NT2/D1 (cell line): ENCODE data around the gene RPL4.

Source experiments
- SUZ12 ChIP-seq: IDR thresholded peaks from 2 replicates; pipeline ENCODE4 v1.6.1; 2011; ENCODE audit not compliant: insufficient read length, insufficient read depth; ENCODE audit errors: extremely low read depth
- YY1 ChIP-seq: IDR thresholded peaks from 2 replicates; pipeline ENCODE4 v1.6.1; 2011; ENCODE audit not compliant: insufficient read length, insufficient read depth
- ZNF274 ChIP-seq: IDR thresholded peaks from 2 replicates; pipeline ENCODE4 v1.6.1; 2011; ENCODE audit warnings: mild to moderate bottlenecking, low read depth, low read length

DNA sequence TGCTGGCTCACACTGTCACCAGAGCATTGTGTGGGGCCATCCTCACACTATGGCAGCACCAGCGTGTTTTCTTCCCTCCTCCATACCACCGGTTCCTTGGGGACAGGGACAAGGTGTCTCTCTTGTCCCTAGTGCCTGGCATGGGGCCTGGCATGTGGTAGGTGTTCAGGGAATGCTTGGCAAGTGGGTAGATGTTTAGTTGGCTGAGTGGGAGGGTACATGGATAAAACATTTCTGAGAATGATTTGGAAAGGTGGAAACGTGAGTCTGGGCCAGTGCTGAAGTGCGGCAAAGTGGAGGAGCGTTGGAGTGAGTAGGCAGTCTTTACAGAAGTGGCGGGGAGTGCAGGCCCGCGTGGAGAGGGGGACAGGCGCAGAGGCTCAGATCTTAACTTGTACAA lies 22.1 kb downstream of the RPL4 start:
- TF ChIP-seq ZNF274, result no peak
- no peak for TF ChIP-seq YY1
- TF ChIP-seq SUZ12, result no peak
